GM12891 (cell line): Measurements from ENCODE around the gene DNHD1.

Experiments
- PAX5 ChIP-seq: IDR thresholded peaks from 2 replicates; pipeline ENCODE4 v1.6.1; 2011; ENCODE audit warnings: low read length, moderate library complexity, mild to moderate bottlenecking; ENCODE audit not compliant: insufficient read depth, severe bottlenecking
- POLR2A ChIP-seq: IDR thresholded peaks from 2 replicates; pipeline ENCODE4 v1.6.1; 2011; ENCODE audit warnings: low read depth, low read length, control low read depth
- POLR2AphosphoS5 ChIP-seq: IDR thresholded peaks from 2 replicates; pipeline ENCODE4 v1.6.1; 2011; ENCODE audit warnings: low read depth, low read length, control low read depth
- SPI1 ChIP-seq: IDR thresholded peaks from 2 replicates; pipeline ENCODE4 v1.6.1; 2011; ENCODE audit warnings: low read depth, low read length, control low read depth
- TAF1 ChIP-seq: IDR thresholded peaks from 2 replicates; pipeline ENCODE4 v1.6.1; 2011; ENCODE audit warnings: low read depth, low read length, control low read depth

- TF ChIP-seq SPI1, result no peak
- TF ChIP-seq TAF1, result no peak
- no peak for TF ChIP-seq POLR2A
- TF ChIP-seq POLR2AphosphoS5, result no peak
- TF ChIP-seq PAX5, result no peak
Observed at GRCh38 chr11:6610591-6610990, 113.5 kb downstream of the DNHD1 start.
